ENCODE data around the gene GRK2. TPM values are rescaled to one million over a fixed set of nuclear protein-coding genes. Genes with fewer than 3 reads are reported as not detected.

GRK2 gene
- total and polyA plus RNA-seq, 2 of the 8 experiments (the other 6 are each of a cell fraction or from before 2014, with no cell fraction given), result 47.3 to 49.7 TPM

- TF ChIP-seq CTCF (IDR thresholded peaks at IDR 0.05; ENCODE audit: control extremely low read depth in 1 of 3, insufficient read depth in 1 of 3, low read depth in 1 of 3, low read length in 3 of 3) (no peak), HDAC6 (IDR thresholded peaks at IDR 0.05; ENCODE audit: low read depth, low read length) (no peak), TEAD4 (IDR thresholded peaks at IDR 0.05; ENCODE audit: low read depth, low read length) (no peak)
Observed at GRCh38 chr11:67288198-67288451, 21.9 kb downstream of the GRK2 start (continued).

Data from H1 (cell line).